Osteocyte (in vitro differentiated cells): ENCODE results near the gene CHIT1. TPM values are rescaled to one million over a fixed set of nuclear protein-coding genes. Genes with fewer than 3 reads are reported as not detected.

Source experiments
- DNase-seq: peaks from one replicate; pipeline ENCODE4 v3.0.0; 2021; ENCODE audit warnings: mixed read lengths; ENCODE audit not compliant: unreplicated experiment; ENCODE audit errors: extremely low spot score
- H3K27ac Mint-ChIP-seq: one replicate; pipeline ENCODE4 v1.8.0; 2021; ENCODE audit warnings: mild to moderate bottlenecking, mixed read lengths; ENCODE audit not compliant: unreplicated experiment
- H3K27me3 Mint-ChIP-seq: one replicate; pipeline ENCODE4 v1.8.0; 2021; ENCODE audit warnings: mixed read lengths; ENCODE audit not compliant: unreplicated experiment
- H3K36me3 Mint-ChIP-seq: one replicate; pipeline ENCODE4 v1.8.0; 2021; ENCODE audit warnings: mixed read lengths; ENCODE audit not compliant: unreplicated experiment
- H3K4me1 Mint-ChIP-seq: one replicate; pipeline ENCODE4 v1.8.0; 2021; ENCODE audit warnings: mixed read lengths; ENCODE audit not compliant: unreplicated experiment
- H3K4me3 Mint-ChIP-seq: one replicate; pipeline ENCODE4 v1.8.0; 2021; ENCODE audit warnings: mild to moderate bottlenecking, moderate library complexity, mixed read lengths; ENCODE audit not compliant: unreplicated experiment
- H3K9me3 Mint-ChIP-seq: one replicate; pipeline ENCODE4 v1.8.0; 2021; ENCODE audit warnings: mixed read lengths; ENCODE audit not compliant: unreplicated experiment
- CTCF ChIP-seq: fragments of 200-600 bp; sonication (generic); IDR thresholded peaks from 2 replicates; pipeline ENCODE4 v1.5.0; 2021; ENCODE audit warnings: antibody characterized with exemption, mild to moderate bottlenecking, moderate library complexity
- total RNA-seq: library from RNA; stranded (reverse); gene quantifications from 2 replicates; pipeline ENCODE4 v1.2.1, GENCODE V29; 2021

Gene CHIT1
- total RNA-seq, 1 donor from 2014 or later = not detected

GRCh38 chr1:203168991-203169390 is 60.5 kb downstream of the CHIT1 start:
- no peak overlapping the region for H3K4me3 Mint-ChIP-seq
- TF ChIP-seq CTCF = no peak
- no peaks in the 10 kb centered on the region for H3K36me3 Mint-ChIP-seq
- peaks cover 12% of the 10 kb centered on the region for H3K27me3 Mint-ChIP-seq
- no peaks in the 10 kb centered on the region for H3K9me3 Mint-ChIP-seq
- no peak overlapping the region for H3K27ac Mint-ChIP-seq
- no peak for DNase-seq
- H3K4me1 Mint-ChIP-seq = no peaks in the 10 kb centered on the region

DNA sequence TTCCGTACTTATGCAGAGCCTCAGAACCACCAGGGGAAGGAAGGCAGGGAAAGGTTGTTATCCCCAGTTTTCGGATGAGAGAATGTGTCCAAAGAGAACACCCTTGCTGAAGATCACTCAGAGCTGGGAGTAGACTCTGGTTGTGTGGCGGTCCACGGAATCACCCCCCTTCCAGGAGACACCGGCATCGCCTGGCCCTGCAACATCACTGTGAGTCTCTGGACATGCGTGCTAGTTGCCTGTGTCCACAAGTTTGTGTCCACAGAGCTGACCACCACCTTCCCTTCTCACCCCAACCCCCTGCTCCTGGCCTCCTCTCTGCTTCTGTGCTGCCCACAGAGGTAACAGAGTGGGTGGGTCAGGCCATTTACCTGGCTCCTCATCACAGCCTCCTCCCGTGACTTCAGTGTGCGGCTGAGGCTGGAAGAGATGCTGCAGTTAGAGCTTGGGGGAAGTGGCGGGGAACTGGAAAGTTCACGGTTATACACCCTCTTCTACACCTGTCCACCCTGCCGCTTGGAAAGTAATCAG is 61.2 kb downstream of the CHIT1 start:
- Mint-ChIP-seq H3K27ac (no peak overlapping the region), H3K27me3 (peaks cover 16% of the 10 kb centered on the region), H3K9me3 (no peaks in the 10 kb centered on the region), H3K4me3 (no peak overlapping the region), H3K36me3 (no peaks in the 10 kb centered on the region), H3K4me1 (no peaks in the 10 kb centered on the region)
- TF ChIP-seq CTCF = no peak
- DNase-seq = no peak

DNA sequence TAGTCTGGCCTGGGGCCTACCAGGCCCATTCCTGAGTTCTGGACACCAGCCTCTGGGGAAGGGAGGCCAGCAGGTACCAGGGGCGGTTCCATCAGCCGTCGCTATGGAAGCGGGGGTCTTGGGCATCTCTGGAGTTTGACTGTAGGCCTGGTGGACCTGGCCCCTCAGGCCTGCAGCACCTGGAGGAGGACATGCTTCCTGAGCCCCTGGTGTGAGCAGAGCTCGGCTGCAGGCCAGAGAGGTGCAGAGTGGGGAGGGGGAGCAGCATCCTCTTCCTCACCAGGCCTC is 61.6 kb downstream of the CHIT1 start:
- Mint-ChIP-seq H3K27me3 (peaks cover 20% of the 10 kb centered on the region), H3K4me3 (no peak overlapping the region), H3K4me1 (no peaks in the 10 kb centered on the region), H3K27ac (no peak overlapping the region), H3K9me3 (no peaks in the 10 kb centered on the region), H3K36me3 (no peaks in the 10 kb centered on the region)
- TF ChIP-seq CTCF = no peak
- DNase-seq = no peak

DNA sequence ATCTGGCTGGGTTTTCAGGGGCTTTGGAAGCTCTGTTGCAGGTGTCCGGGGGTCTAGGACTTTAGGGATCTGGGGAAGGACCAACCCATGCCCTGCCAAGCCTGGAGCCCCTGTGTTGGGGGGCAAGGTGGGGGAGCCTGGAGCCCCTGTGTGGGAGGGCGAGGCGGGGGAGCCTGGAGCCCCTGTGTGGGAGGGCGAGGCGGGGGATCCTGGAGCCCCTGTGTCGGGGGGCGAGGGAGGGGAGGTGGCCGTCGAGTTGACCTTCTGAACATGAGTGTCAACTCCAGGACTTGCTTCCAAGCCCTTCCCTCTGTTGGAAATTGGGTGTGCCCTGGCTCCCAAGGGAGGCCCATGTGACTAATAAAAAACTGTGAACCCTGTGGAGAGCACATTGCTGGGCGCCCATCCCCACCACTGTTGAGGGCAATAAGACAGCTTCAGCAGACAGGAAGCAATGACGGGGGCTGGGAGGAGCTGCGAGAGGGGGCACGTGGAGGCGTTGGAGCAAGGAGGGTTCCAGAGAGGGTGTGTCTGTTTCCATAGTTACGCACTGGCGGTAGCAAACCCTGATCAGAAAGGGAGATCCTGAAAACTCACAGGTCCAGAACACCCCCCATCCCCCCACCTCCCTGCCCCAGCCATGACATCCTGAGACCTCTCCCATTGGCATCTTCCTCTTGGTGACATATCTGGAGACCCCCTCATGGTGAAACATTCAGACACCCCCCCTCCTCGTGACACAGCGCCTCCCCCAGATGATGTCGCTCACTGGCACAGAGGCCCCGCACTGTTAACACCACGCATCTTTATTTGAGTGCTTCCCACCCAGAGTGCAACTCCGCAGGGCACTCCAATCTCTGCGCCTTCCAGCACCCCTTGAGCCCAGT is 62.2 kb downstream of the CHIT1 start:
- no peaks in the 10 kb centered on the region for H3K4me1 Mint-ChIP-seq
- TF ChIP-seq CTCF = no peak
- no peaks in the 10 kb centered on the region for H3K36me3 Mint-ChIP-seq
- H3K4me3 Mint-ChIP-seq = no peak overlapping the region
- H3K9me3 Mint-ChIP-seq = no peaks in the 10 kb centered on the region
- no peak for DNase-seq
- H3K27ac Mint-ChIP-seq = no peak overlapping the region
- H3K27me3 Mint-ChIP-seq = peaks cover 24% of the 10 kb centered on the region

- H3K4me3 Mint-ChIP-seq = no peak overlapping the region
- no peaks in the 10 kb centered on the region for H3K36me3 Mint-ChIP-seq
- no peaks in the 10 kb centered on the region for H3K9me3 Mint-ChIP-seq
- no peak for DNase-seq
- peaks cover 27% of the 10 kb centered on the region for H3K27me3 Mint-ChIP-seq
- TF ChIP-seq CTCF = no peak
- no peak overlapping the region for H3K27ac Mint-ChIP-seq
- H3K4me1 Mint-ChIP-seq = no peaks in the 10 kb centered on the region
Measured at GRCh38 chr1:203166192-203166940, 63.1 kb downstream of the CHIT1 start.
